Measurements from ENCODE around the gene NACC2. TPM values are rescaled to one million over a fixed set of nuclear protein-coding genes. Genes with fewer than 3 reads are reported as not detected.

The NACC2 gene
- polyA plus RNA-seq, 1 donor, result 16.0 TPM

GRCh38 chr9:136129176-136129575 lies 34.1 kb upstream of the NACC2 start:
- no peak for DNase-seq

- DNase-seq, result no peak
Observed at GRCh38 chr9:136128436-136128835, 33.3 kb upstream of the NACC2 start.

- no peak for DNase-seq
Observed at GRCh38 chr9:136127313-136127712, 32.2 kb upstream of the NACC2 start.

GRCh38 chr9:136124976-136125692 lies 30.0 kb upstream of the NACC2 start:
- no peak for DNase-seq

- no peak for DNase-seq
Observed at GRCh38 chr9:136122425-136123383, 27.6 kb upstream of the NACC2 start.

- no peak for DNase-seq
Observed at GRCh38 chr9:136121801-136122200, 26.7 kb upstream of the NACC2 start.

GRCh38 chr9:136120438-136120844 lies 25.4 kb upstream of the NACC2 start:
- no peak for DNase-seq

- no peak for DNase-seq
Observed at GRCh38 chr9:136119883-136120393, 24.8 kb upstream of the NACC2 start.

- DNase-seq, result no peak
Observed at GRCh38 chr9:136119061-136119882, 24.2 kb upstream of the NACC2 start.

GRCh38 chr9:136118320-136119060 lies 23.4 kb upstream of the NACC2 start, which contains the start of gene TMEM250:
Gene TMEM250 (minus strand): TSS chr9:136118875. CDS start chr9:136116900, 1,975 bp downstream.
- DNase-seq, result peak; percentile 99

- DNase-seq, result no peak
Observed at GRCh38 chr9:136117916-136118319, 22.8 kb upstream of the NACC2 start.

- no peak for DNase-seq
Observed at GRCh38 chr9:136117291-136117915, 22.3 kb upstream of the NACC2 start.

- DNase-seq, result no peak
Observed at GRCh38 chr9:136116360-136117098, 21.4 kb upstream of the NACC2 start.

- DNase-seq, result no peak
Observed at GRCh38 chr9:136115641-136116359, 20.7 kb upstream of the NACC2 start.

- DNase-seq, result no peak
Observed at GRCh38 chr9:136115206-136115605, 20.1 kb upstream of the NACC2 start.

- no peak for DNase-seq
Observed at GRCh38 chr9:136114610-136115009, 19.5 kb upstream of the NACC2 start.

GRCh38 chr9:136112541-136112940 lies 17.5 kb upstream of the NACC2 start:
- DNase-seq, result no peak

GRCh38 chr9:136111910-136112309 lies 16.8 kb upstream of the NACC2 start:
- DNase-seq, result no peak

- DNase-seq, result no peak
Observed at GRCh38 chr9:136111190-136111589, 16.1 kb upstream of the NACC2 start.
